HG02884 (cell line): Measurements from ENCODE around the gene GPR135.
A peak's percentile ranks its signal among the peaks of the same experiment; 100 is the strongest.

Source experiments
- ATAC-seq: cut with Tn5 transposase; IDR thresholded peaks from one replicate; pipeline ENCODE4 v1.9.1; 2021; ENCODE audit warnings: mild to moderate bottlenecking, moderate library complexity; ENCODE audit not compliant: unreplicated experiment

Gene GPR135

GRCh38 chr14:59465316-59466135, at the start of gene GPR135:
Gene GPR135 (minus strand): TSS chr14:59465380. CDS start chr14:59465226, 154 bp downstream.
- ATAC-seq = peak; percentile 34

- ATAC-seq = no peak
Measured at GRCh38 chr14:59511916-59512575, 46.9 kb upstream of the GPR135 start.

GRCh38 chr14:59510966-59511365, 45.8 kb upstream of the GPR135 start:
- no peak for ATAC-seq

- no peak for ATAC-seq
Measured at GRCh38 chr14:59510001-59510400, 44.8 kb upstream of the GPR135 start.

- ATAC-seq = no peak
Measured at GRCh38 chr14:59509101-59509500, 43.9 kb upstream of the GPR135 start.

- ATAC-seq = no peak
Measured at GRCh38 chr14:59507752-59508103, 42.5 kb upstream of the GPR135 start.

GRCh38 chr14:59507063-59507751, 42.0 kb upstream of the GPR135 start:
- peak; percentile 70 for ATAC-seq

GRCh38 chr14:59503256-59503655, 38.1 kb upstream of the GPR135 start:
- no peak for ATAC-seq

GRCh38 chr14:59500732-59501131, 35.6 kb upstream of the GPR135 start:
- ATAC-seq = no peak

- ATAC-seq = no peak
Measured at GRCh38 chr14:59492384-59492783, 27.2 kb upstream of the GPR135 start.

- ATAC-seq = no peak
Measured at GRCh38 chr14:59490756-59491155, 25.6 kb upstream of the GPR135 start.

- peak; percentile 40 for ATAC-seq
Measured at GRCh38 chr14:59484639-59485175, 19.5 kb upstream of the GPR135 start.

- peak; percentile 83 for ATAC-seq
Measured at GRCh38 chr14:59483819-59484638, 18.8 kb upstream of the GPR135 start, which contains the start of the genes JKAMP and L3HYPDH. Gene JKAMP (plus strand): TSS chr14:59484517. CDS start chr14:59484590, 73 bp downstream. Gene L3HYPDH (minus strand): TSS chr14:59484408. CDS start chr14:59484316, 92 bp downstream.

- no peak for ATAC-seq
Measured at GRCh38 chr14:59483363-59483762, 18.2 kb upstream of the GPR135 start.

- no peak for ATAC-seq
Measured at GRCh38 chr14:59482541-59483331, 17.6 kb upstream of the GPR135 start.

GRCh38 chr14:59481871-59482540, 16.8 kb upstream of the GPR135 start:
- no peak for ATAC-seq

- ATAC-seq = no peak
Measured at GRCh38 chr14:59481407-59481806, 16.2 kb upstream of the GPR135 start.

GRCh38 chr14:59480166-59480565, 15.0 kb upstream of the GPR135 start:
- no peak for ATAC-seq

- ATAC-seq = no peak
Measured at GRCh38 chr14:59478540-59478939, 13.4 kb upstream of the GPR135 start.
